ENCODE measurements around the gene ASPG. TPM values are rescaled to one million over a fixed set of nuclear protein-coding genes. Genes with fewer than 3 reads are reported as not detected.
A peak's percentile ranks its signal among the peaks of the same experiment; 100 is the strongest.
"Not testable (repeated sequence)": the region's sequence is repeated elsewhere in the genome, so short reads cannot be mapped to it uniquely, and the experiment has no call there.

The ASPG gene
- total RNA-seq, 1 experiment from 2014 or later = not detected

GRCh38 chr14:104146651-104147345 lies 61.3 kb downstream of the ASPG start:
- DNase-seq (ENCODE audit: low spot score) = no peak

- DNase-seq (ENCODE audit: low spot score) = no peak
These were observed 62.0 kb downstream of the ASPG start for GRCh38 chr14:104147346-104148125.

GRCh38 chr14:104148433-104149277 lies 63.2 kb downstream of the ASPG start:
- DNase-seq (ENCODE audit: low spot score) = no peak

DNA sequence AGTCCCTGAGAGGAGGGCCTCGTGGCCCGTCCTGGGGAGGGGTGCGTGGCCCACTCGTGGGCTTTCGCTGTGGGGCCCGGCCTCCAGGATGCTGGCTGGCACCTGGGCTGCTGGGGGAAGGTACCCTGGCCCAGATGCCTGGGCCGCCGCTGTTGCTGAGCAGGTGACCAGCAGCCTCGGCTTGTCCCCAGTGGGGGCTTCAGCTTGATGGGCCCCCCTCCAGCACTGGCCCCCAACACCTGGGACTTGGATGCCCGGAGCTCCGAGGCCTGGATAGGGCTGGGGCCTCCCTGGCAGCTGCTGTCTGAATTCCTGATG lies 63.7 kb downstream of the ASPG start:
- DNase-seq (ENCODE audit: low spot score) = no peak

DNA sequence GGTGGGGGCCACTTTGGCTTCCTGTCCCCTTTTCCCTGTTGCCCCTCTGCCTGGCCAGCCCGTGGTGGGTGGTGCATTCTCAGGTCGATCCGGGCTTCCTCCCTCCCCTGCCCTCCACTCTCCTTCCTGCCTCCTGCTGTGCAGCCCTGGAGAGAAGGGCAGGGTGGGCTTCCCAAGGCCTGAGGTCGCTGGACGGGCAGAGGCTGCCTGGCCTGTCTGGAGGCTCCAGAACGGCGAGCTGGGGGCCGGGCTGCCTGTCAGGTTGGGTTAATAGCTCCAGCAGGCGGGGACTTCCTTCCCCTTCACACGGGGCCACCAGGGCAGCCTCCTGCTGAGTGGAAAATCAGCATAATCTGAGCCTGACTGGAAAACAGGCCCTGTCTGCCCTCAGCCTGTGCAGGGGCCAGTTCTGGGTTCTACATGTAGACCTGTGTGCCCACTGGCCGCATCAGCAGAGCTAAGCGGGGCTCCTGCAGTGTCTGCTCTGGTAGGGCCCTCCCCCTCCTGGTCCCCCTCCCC lies 64.2 kb downstream of the ASPG start:
- DNase-seq (ENCODE audit: low spot score) = peak; percentile 45

DNA sequence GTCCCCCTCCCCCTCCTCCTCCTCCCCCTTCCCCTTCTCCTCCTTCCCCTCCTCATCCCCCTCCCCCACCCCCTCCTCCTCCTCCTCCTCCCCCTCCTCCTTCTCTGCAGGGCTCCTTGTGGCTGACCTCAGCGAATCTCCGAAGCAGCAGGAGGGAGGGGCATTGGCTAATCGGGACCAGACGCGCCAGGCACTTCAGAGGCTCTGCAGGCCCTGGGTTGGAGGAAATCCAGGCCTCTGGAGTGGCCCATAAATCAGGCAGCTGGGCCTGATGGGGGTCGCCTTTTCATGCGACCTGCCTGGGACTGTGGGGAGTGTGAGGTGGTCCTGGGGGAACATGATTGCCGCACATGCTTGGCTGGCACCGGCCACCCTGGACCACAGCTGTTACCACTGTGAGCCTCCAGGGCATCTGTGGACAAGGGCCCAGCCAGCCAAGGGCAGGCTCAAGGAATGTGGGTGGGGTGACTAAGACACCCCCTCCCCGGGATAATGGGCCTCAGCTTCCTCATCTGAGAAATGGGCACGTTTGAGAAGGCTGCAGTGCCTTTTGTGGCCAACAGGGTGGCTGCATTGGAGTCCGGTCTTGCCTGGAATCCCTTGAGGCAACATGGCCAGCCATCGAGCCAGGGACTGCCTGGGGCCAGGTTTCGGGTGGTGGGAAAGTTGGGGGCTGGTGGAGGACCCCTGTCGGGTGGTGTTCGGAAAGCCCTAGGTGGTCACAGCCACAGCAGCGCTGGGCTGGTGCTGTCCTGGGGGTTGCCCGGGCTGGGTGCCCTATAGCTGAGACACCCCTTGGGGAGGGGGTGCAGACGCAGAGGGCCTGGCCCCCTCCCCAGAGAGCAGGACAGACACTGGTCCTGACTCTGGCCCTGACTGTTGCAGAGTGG lies 64.9 kb downstream of the ASPG start:
- DNase-seq (ENCODE audit: low spot score) = peak; percentile 46

- DNase-seq (ENCODE audit: low spot score) = no peak
These were observed 65.5 kb downstream of the ASPG start for GRCh38 chr14:104151026-104151381.

- DNase-seq (ENCODE audit: low spot score) = no peak
These were observed 66.2 kb downstream of the ASPG start for GRCh38 chr14:104151566-104152245.

DNA sequence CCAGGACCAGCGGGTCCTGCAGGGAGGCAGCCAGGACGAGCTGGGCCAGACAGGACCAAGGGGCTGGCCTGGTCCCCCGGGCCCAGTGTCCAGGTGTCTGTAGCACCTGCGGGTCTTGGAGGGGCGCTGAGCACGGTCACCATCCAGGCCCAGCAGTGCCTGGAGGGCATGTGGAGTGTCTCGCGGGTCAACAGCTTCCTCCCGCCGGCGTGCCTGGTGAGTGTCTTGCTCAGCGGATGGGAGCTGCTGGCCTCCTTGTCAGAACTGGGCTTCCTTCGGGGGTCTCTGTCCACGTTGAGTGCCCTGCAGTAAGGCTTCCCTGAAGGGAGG lies 66.7 kb downstream of the ASPG start:
- DNase-seq (ENCODE audit: low spot score) = no peak

- DNase-seq (ENCODE audit: low spot score) = no peak
These were observed 67.3 kb downstream of the ASPG start for GRCh38 chr14:104152686-104153393.

DNA sequence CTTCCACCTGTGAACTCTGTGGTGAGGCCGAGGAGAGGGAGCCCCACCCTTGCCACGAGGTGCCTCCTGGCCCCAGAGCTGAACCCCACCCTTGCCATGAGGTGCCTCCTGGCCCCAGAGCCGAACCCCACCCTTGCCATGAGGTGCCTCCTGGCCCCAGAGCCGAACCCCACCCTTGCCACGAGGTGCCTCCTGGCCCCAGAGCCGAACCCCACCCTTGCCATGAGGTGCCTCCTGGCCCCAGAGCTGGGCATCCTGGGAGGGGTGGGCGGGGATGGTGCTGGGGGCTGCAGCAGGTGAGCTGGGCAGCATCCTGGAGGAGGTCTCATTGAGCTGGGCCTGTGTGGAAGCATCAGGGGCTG lies 67.9 kb downstream of the ASPG start:
- not testable (repeated sequence) for DNase-seq (ENCODE audit: low spot score)

DNA sequence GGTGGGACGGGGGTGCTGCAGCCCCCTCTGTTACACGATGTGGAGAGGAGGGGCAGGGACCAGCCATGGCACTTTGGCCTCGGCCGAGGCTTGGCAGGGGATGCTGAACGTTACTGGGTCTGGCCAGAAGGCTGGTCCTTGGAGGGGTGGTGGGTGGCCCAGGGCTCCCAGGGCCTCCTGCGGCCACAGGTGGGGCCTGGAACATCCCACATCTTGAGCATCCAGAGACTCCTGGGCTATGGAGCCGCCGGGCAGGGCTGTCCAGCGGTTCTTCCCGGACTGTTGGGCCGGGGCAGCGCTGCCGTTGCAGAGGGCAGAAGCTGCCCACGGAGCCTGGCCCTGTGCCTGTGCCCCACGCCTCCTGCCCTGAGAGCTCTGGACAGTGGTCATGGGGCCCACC lies 68.7 kb downstream of the ASPG start:
- no peak for DNase-seq (ENCODE audit: low spot score)

GRCh38 chr14:104155513-104155912 lies 70.0 kb downstream of the ASPG start:
- no peak for DNase-seq (ENCODE audit: low spot score)

GRCh38 chr14:104156142-104156541 lies 70.6 kb downstream of the ASPG start:
- no peak for DNase-seq (ENCODE audit: low spot score)

DNA sequence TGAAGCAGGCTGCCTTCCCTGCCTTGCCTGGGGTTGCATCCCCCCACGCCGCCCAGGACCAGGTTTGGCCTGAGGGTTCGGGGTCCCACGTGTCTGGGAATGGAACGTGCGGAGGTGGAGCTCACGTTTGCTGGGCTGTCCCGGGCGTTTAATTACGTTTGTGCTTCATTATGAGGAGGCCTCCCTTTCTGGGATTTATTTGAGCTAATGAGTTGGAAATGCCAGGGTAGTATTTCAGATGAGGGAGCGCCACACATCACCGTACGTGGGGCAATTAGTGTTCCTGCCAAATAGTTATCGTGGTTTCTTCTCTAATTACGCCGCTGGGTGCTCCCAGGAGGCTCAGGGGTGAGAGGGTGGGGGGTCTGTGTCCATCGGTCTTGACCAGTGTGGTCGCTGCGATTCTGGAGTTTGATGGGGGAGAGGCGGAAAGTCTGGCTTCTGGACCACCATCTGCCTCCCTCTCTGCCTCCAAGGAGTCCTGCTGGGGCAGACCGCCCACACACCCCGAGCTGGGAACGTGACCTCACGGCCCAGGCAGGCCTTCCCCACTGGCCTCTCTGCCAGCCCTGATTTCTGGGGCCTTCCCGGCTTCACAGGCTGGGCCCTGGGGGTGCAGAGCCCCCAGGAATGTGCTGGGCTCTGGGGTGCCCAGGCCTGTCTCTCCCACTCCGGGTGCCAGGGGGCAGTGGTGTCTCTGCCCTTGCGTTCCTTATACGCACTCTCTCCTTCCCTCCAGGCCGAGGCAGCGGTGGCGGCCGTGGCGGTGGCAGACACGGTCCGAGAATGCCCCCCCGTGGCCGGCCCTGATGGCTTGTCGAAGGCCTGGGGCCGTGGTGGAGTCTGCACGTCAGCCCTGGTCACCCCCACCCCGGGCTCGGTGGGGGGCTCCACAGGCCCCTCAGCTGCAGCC lies 71.8 kb downstream of the ASPG start:
- no peak for DNase-seq (ENCODE audit: low spot score)

GRCh38 chr14:104158827-104159798 lies 73.6 kb downstream of the ASPG start:
- DNase-seq (ENCODE audit: low spot score) = no peak

- no peak for DNase-seq (ENCODE audit: low spot score)
These were observed 74.5 kb downstream of the ASPG start for GRCh38 chr14:104159990-104160389.

All from A172 (cell line).